H9 (cell line): ENCODE results near the gene SLC25A42. TPM values are rescaled to one million over a fixed set of nuclear protein-coding genes. Genes with fewer than 3 reads are reported as not detected.

Experiments
- DNase-seq: peaks from one replicate; pipeline ENCODE4 v3.0.0-alpha.2; 2017
- H2AFZ ChIP-seq: one replicate; pipeline ENCODE4 v1.6.1; 2013; ENCODE audit warnings: mild to moderate bottlenecking, low read length, control low read depth, moderate library complexity
- H2AK5ac ChIP-seq: 2 replicates; pipeline ENCODE4 v1.6.1; 2013; ENCODE audit warnings: low read length, control low read depth, mixed read lengths; ENCODE audit not compliant: insufficient read length
- H2BK120ac ChIP-seq: one replicate; pipeline ENCODE4 v1.6.1; 2013; ENCODE audit warnings: low read depth, mild to moderate bottlenecking, low read length, control low read depth, inconsistent platforms; ENCODE audit not compliant: poor library complexity, severe bottlenecking
- H2BK12ac ChIP-seq: 2 replicates; pipeline ENCODE4 v1.6.1; 2013; ENCODE audit warnings: low read length, control low read depth, mixed read lengths, low read depth; ENCODE audit not compliant: insufficient read length
- H2BK15ac ChIP-seq: 2 replicates; pipeline ENCODE4 v1.6.1; 2013; ENCODE audit warnings: low read depth, low read length, control low read depth
- H2BK20ac ChIP-seq: one replicate; pipeline ENCODE4 v1.6.1; 2013; ENCODE audit warnings: low read depth, mild to moderate bottlenecking, low read length, control low read depth, inconsistent platforms; ENCODE audit not compliant: poor library complexity, severe bottlenecking
- H2BK5ac ChIP-seq: 2 replicates; pipeline ENCODE4 v1.6.1; 2013; ENCODE audit warnings: low read length, control low read depth, mixed read lengths; ENCODE audit not compliant: insufficient read length
- H3K14ac ChIP-seq: 2 replicates; pipeline ENCODE4 v1.6.1; 2013; ENCODE audit warnings: low read length, control low read depth; ENCODE audit not compliant: insufficient read depth
- H3K18ac ChIP-seq: 2 replicates; pipeline ENCODE4 v1.6.1; 2013; ENCODE audit warnings: low read depth, mild to moderate bottlenecking, mixed read lengths, low read length, control low read depth; ENCODE audit not compliant: insufficient read length
- H3K23ac ChIP-seq: 2 replicates; pipeline ENCODE4 v1.6.1; 2013; ENCODE audit warnings: low read length, control low read depth, mixed read lengths, low read depth; ENCODE audit not compliant: insufficient read length
- H3K23me2 ChIP-seq: 2 replicates; pipeline ENCODE4 v1.6.1; 2013; ENCODE audit warnings: low read depth, mild to moderate bottlenecking, mixed read lengths, low read length, control low read depth; ENCODE audit not compliant: insufficient read length, poor library complexity, severe bottlenecking
- H3K27ac ChIP-seq: 2 replicates; pipeline ENCODE4 v1.5.1; 2013; ENCODE audit warnings: low read length, control low read depth, mixed read lengths, low read depth; ENCODE audit not compliant: insufficient read length
- H3K27me3 ChIP-seq: 2 replicates; pipeline ENCODE4 v1.6.1; 2013; ENCODE audit warnings: low read length, control low read depth, inconsistent platforms; ENCODE audit not compliant: insufficient read depth
- H3K4ac ChIP-seq: 2 replicates; pipeline ENCODE4 v1.6.1; 2013; ENCODE audit warnings: low read depth, mild to moderate bottlenecking, control low read depth, inconsistent platforms, low read length, moderate library complexity
- H3K4me1 ChIP-seq: 2 replicates; pipeline ENCODE4 v1.6.1; 2013; ENCODE audit warnings: low read length, control low read depth, inconsistent platforms; ENCODE audit not compliant: insufficient read depth
- H3K4me2 ChIP-seq: 2 replicates; pipeline ENCODE4 v1.6.1; 2013; ENCODE audit warnings: low read length, control low read depth, mixed read lengths; ENCODE audit not compliant: insufficient read length, insufficient read depth
- H3K56ac ChIP-seq: 2 replicates; pipeline ENCODE4 v1.6.1; 2013; ENCODE audit warnings: low read depth, mild to moderate bottlenecking, mixed read lengths, low read length, control low read depth; ENCODE audit not compliant: insufficient read length
- H3K79me1 ChIP-seq: 2 replicates; pipeline ENCODE4 v1.6.1; 2013; ENCODE audit warnings: low read depth, mild to moderate bottlenecking, moderate library complexity, low read length, control low read depth, inconsistent platforms; ENCODE audit not compliant: insufficient read depth, poor library complexity, severe bottlenecking
- H3K79me2 ChIP-seq: 2 replicates; pipeline ENCODE4 v1.6.1; 2013; ENCODE audit warnings: low read length, control low read depth, inconsistent platforms; ENCODE audit not compliant: insufficient read depth
- H3K9ac ChIP-seq: 2 replicates; pipeline ENCODE4 v1.6.1; 2013; ENCODE audit warnings: low read length, control low read depth, mixed read lengths; ENCODE audit not compliant: insufficient read length; ENCODE audit errors: extremely low read depth
- H3K9me3 ChIP-seq: one replicate; pipeline ENCODE4 v1.6.1; 2013; ENCODE audit warnings: low read depth, low read length, inconsistent platforms; ENCODE audit not compliant: control insufficient read depth
- H3T11ph ChIP-seq: one replicate; pipeline ENCODE4 v1.6.1; 2013; ENCODE audit warnings: mild to moderate bottlenecking, low read length, control low read depth, inconsistent platforms
- H4K20me1 ChIP-seq: one replicate; pipeline ENCODE4 v1.6.1; 2013; ENCODE audit not compliant: control insufficient read depth, insufficient read length, insufficient read depth
- H4K5ac ChIP-seq: 2 replicates; pipeline ENCODE4 v1.6.1; 2013; ENCODE audit warnings: low read depth, mild to moderate bottlenecking, mixed read lengths, low read length, control low read depth; ENCODE audit not compliant: insufficient read length
- H4K8ac ChIP-seq: replicated peaks from 2 replicates; pipeline ENCODE4 v1.6.1; 2013; ENCODE audit warnings: low read length, control low read depth, mixed read lengths, low read depth; ENCODE audit not compliant: insufficient read length
- H4K91ac ChIP-seq: 2 replicates; pipeline ENCODE4 v1.6.1; 2013; ENCODE audit warnings: low read depth, mild to moderate bottlenecking, moderate library complexity, mixed read lengths, low read length, control low read depth; ENCODE audit not compliant: insufficient read length
- H3K27ac Mint-ChIP-seq, 3 experiments: 2 replicates in 2 of 3; 3 replicates in 1 of 3; pipeline ENCODE4 v1.8.0; 2020 to 2021; ENCODE audit warnings: mixed read lengths in 3 of 3, mild to moderate bottlenecking in 1 of 3, moderate library complexity in 1 of 3
- H3K27me3 Mint-ChIP-seq: 2 replicates; pipeline ENCODE4 v1.8.0; 2021; ENCODE audit warnings: low read depth, mild to moderate bottlenecking, moderate library complexity, mixed read lengths
- H3K36me3 Mint-ChIP-seq, 3 experiments: 2 replicates in 2 of 3; 3 replicates in 1 of 3; pipeline ENCODE4 v1.8.0; 2020 to 2021; ENCODE audit warnings: low read depth in 3 of 3, mixed read lengths in 3 of 3; ENCODE audit not compliant: insufficient read depth in 1 of 3
- H3K4me1 Mint-ChIP-seq, 2 experiments: 2 replicates each; pipeline ENCODE4 v1.8.0; 2020; ENCODE audit warnings: mixed read lengths in 2 of 2
- H3K4me3 Mint-ChIP-seq, 2 experiments: 2 replicates in 1 of 2; 3 replicates in 1 of 2; pipeline ENCODE4 v1.8.0; 2020 to 2021; ENCODE audit warnings: mild to moderate bottlenecking in 2 of 2, mixed read lengths in 2 of 2, moderate library complexity in 1 of 2
- H3K9me3 Mint-ChIP-seq, 2 experiments: 2 replicates in 1 of 2; 3 replicates in 1 of 2; pipeline ENCODE4 v1.8.0; 2020; ENCODE audit warnings: mild to moderate bottlenecking in 2 of 2, mixed read lengths in 2 of 2, moderate library complexity in 1 of 2
- WGBS: extraction: QIAGEN DNeasy Blood & Tissue Kit; methylation state at CpG from one replicate; pipeline ENCODE4 v1.1.7; 2013; ENCODE audit warnings: missing lambda C conversion rate, low lambda C conversion rate, mixed read lengths; ENCODE audit not compliant: insufficient read length; ENCODE audit errors: extremely low coverage; 5-methylcytosine and 5-hydroxymethylcytosine counted together
- total RNA-seq: library from RNA; stranded (reverse); gene quantifications from 2 replicates; pipeline ENCODE4 v1.2.1, GENCODE V29; 2021
- TF ChIP-seq, protein P1 (sequence below): fragments of 200-600 bp; sonication (generic); conservative IDR thresholded peaks from 3 replicates; pipeline ENCODE4 v1.8.0; 2021; ENCODE audit warnings: antibody characterized with exemption, mild to moderate bottlenecking

SLC25A42 gene
- total RNA-seq, 1 experiment from 2014 or later: 3.6 TPM

DNA sequence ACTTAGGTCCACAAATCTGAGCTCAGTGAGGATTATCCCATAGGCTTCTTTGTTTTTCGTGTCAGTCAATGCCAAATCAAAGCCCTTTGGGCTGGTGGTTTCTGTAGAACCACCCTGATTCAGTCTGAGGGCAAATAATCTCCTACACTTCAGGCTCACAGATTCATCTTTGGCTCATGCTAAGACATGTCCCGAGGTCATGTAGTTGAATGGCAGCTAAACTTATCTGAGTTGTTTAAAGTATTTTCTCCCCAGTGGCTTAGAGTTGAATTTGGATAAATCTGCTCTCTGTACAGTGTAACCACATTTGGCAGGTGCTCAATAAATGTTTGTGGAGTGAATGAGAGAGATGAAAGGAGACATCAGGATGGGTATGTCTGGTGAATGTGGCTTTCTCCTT lies 13.1 kb upstream of the SLC25A42 start:
- Histone ChIP-seq H2AK5ac (no peak overlapping the region), H2BK12ac (no peak overlapping the region), H3K14ac (no peak overlapping the region), H4K20me1 (no peaks in the 10 kb centered on the region), H4K5ac (no peak overlapping the region), H2BK20ac (no peak overlapping the region), H3K9ac (no peak overlapping the region), H3K18ac (no peak overlapping the region), H3K23me2 (no peaks in the 10 kb centered on the region), H3K23ac (no peak overlapping the region), H4K91ac (no peak overlapping the region), H2BK15ac (no peak overlapping the region), H3K4me1 (no peaks in the 10 kb centered on the region), H3K27me3 (no peaks in the 10 kb centered on the region), H3K79me2 (no peaks in the 10 kb centered on the region), H2BK120ac (no peak overlapping the region), H4K8ac (no peak overlapping the region), H3K27ac (no peak overlapping the region), H3K79me1 (no peaks in the 10 kb centered on the region), H2BK5ac (no peak overlapping the region), H3K9me3 (no peaks in the 10 kb centered on the region), H3K4me2 (no peak overlapping the region), H3T11ph (no peak overlapping the region), H3K56ac (no peak overlapping the region), H3K4ac (no peak overlapping the region), H2AFZ (no peak overlapping the region)
- H3K36me3 Mint-ChIP-seq: peaks cover 30 to 86% (median 69%) of the 10 kb centered on the region in 3 experiments; a peak in 6 of 7 replicates
- H3K27me3 Mint-ChIP-seq: no peaks in the 10 kb centered on the region
- no peak for DNase-seq
- no peaks in the 10 kb centered on the region for H3K4me1 Mint-ChIP-seq
- TF ChIP-seq, protein P1, sequence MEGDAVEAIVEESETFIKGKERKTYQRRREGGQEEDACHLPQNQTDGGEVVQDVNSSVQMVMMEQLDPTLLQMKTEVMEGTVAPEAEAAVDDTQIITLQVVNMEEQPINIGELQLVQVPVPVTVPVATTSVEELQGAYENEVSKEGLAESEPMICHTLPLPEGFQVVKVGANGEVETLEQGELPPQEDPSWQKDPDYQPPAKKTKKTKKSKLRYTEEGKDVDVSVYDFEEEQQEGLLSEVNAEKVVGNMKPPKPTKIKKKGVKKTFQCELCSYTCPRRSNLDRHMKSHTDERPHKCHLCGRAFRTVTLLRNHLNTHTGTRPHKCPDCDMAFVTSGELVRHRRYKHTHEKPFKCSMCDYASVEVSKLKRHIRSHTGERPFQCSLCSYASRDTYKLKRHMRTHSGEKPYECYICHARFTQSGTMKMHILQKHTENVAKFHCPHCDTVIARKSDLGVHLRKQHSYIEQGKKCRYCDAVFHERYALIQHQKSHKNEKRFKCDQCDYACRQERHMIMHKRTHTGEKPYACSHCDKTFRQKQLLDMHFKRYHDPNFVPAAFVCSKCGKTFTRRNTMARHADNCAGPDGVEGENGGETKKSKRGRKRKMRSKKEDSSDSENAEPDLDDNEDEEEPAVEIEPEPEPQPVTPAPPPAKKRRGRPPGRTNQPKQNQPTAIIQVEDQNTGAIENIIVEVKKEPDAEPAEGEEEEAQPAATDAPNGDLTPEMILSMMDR: no peak
- H3K4me3 Mint-ChIP-seq: no peak overlapping the region
- H3K27ac Mint-ChIP-seq: no peak overlapping the region
- WGBS: no CpG with 5 or more reads among the region's 2 CpGs
- no peaks in the 10 kb centered on the region for H3K9me3 Mint-ChIP-seq
